ENCODE results near the gene EXOC3L2. TPM values are rescaled to one million over a fixed set of nuclear protein-coding genes. Genes with fewer than 3 reads are reported as not detected.

EXOC3L2 gene
- total RNA-seq, 1 donor from 2014 or later, result 4.0 TPM

DNA sequence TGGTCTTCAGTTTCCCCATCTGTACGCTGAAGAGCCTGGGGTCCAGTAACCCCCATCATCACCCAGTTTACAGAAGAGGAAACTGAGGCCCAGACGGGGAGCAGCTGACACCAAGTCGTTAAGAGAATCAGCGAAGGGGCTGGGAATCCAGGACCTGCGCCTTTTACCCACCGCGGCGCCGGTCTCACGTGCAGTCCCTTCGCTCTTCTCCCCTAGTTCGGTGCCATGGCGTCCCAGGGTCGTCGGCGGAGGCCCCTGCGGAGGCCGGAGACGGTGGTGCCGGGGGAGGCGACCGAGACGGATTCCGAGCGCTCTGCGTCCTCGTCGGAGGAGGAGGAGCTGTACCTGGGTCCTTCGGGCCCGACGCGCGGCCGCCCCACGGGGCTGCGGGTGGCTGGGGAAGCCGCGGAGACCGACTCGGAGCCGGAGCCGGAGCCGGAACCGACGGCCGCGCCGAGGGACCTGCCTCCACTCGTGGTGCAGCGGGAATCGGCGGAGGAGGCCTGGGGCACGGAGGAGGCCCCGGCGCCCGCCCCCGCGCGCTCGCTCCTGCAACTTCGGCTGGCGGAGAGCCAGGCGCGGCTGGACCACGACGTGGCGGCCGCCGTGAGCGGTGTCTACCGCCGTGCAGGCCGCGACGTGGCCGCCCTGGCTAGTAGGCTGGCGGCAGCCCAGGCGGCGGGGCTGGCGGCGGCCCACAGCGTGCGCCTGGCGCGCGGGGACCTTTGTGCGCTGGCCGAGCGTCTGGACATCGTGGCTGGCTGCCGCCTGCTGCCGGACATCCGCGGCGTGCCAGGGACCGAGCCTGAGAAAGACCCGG, 65.9 kb downstream of the EXOC3L2 start:
- DNase-seq, result peak; percentile 15

DNA sequence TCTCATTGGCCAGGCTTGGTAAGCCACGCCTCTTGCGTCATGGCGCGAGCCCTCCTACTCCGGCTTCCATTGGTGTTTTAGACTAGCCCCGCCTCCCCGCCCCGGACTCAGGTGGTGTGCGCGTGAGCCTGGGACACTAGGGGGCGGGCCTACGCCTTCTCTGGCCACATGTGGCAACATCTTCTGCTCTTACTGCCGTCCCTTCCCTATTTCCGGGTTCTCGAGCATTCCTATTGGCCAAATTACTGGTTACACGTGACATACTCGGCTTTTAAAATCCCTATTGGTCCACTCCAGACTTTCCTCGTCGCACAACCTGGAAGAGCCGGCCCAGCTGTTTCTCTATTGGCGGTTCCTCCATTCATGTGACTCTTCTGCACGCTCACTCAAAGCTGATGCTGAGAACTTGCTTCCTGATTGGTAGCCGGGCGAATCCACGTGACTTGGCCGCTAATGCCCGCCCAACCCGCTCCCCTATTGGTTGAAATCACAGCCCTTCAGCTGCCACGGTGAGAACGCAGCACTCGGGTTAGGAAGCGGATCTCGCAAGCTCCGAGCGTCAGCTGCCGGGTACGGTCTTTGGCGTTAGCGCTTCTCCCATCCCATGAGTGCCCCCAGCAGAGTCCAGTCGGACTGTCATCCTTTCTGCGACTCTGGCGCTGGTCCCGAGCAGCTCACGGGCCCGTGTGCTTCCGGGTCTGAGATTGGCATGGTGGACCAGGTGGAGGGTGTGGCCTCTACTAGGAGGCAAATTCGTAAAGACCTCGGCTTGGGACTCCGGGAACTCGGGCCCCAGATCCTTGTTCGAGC, 66.7 kb downstream of the EXOC3L2 start, which contains the start of gene BLOC1S3:
BLOC1S3 (plus strand) TSS at position 523 of the 810 bp plus-strand sequence. CDS start 513 bp downstream, outside the sequence.
- DNase-seq, result peak; percentile 100

DNA sequence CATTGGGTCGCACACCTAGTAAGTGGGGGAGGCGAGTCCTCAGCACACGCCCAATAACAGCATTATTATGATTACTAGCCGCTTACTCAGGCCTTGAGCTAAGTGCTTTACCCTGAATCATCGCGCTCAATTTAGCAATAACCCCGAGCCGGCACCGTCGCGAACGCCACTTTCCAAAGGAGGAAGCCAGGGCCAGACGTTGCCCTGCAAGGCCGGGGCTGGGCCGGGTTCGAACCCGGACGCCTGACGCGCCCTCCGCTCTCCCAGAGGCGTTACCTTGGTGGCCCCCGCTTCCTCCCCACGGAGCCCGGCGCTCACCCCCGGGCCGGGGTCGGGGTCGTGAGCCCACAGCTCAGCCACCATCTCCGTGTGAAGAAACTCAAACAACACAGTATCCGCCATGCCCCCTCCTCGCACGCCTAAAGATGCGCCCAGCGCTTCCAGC, 67.4 kb downstream of the EXOC3L2 start, which contains the start of gene TRAPPC6A:
TRAPPC6A (minus strand) TSS at position 421 of the 445 bp plus-strand sequence; CDS start at position 402, 19 bp downstream.
- DNase-seq, result no peak

DNA sequence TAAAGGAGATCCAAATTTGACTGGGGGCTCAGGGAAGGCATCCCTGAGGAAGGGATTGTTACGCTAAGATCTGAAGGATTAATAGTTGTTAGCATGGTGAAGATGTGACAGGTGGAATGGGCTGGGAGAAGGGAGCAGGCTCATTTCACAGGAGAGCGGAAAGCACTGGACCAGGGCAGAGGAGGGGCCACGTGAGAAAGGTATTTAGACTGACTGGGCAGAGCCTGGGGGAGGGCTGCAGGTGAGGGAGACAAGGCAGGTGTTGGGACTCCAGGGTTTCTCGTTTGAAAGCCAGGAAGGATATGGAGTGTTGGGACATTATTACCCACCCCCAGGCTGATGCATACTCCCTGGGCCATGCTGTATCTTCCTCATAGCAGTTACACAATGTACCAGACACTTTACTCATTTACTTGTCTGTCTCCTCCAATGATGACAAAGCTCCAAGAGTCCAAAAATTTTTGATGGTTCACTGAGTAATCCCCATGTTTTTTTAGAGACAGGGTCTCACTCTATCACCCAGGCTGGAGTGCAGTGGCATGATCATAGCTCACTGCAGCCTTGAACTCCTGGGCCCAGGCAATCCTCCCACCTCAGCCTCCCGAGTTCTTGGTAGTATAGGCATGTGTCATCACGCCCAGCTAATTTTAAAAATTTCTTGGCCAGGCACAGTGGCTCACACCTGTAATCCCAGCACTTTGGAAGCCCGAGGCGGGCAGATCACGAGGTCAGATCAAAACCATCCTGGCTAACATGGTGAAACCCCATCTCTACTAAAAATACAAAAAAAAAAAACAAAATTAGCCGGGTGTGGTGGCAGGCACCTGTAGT, 69.5 kb downstream of the EXOC3L2 start:
- no peak for DNase-seq

DNA sequence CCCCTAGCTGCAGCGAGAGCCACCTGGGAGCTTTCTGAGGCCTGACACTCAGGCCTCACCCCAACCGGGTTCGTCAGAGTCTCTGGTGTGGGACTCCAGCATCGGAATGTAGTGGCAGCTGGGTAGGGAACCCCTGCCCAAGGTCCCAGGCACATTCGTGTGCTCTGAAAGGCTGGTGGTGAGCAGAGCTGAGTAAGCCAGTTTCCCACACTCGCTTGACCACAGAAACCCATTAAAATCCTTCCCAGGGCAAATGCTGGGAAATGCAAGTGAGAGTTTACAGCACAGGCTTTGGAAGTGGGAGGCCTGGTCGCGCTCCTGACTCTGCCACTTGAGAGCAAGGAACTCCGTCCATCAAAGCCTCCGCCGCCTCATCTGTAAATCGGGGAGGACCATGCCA, 71.4 kb downstream of the EXOC3L2 start:
- no peak for DNase-seq

DNA sequence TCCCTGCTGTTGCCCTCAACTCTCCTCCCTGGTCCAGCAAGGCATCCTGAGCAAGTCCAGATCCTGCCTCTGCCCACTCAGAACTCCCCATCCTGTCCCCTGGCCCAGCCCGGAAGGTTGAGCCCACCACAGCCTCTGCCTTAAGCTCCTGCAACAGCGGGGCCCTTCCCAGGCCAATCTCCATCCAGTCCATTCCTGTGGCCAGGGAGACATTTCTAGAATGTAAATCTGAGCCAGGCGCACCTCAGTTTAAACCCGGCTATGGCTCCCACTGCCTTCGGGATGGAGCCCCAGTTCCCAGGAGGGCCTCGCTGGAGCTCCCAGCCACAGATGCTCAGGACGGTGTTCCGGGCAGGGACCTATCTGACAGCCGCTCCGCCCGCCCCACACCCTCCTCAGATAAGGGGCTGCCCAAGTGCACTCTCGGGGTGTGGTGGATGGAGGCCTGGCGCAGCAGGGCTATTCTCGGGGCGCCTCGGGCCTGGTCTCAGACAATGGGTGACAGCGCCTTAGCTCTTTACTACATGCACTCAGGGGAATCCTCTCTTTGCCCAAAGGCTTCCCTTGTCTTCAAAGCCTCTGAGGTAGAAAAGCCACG, 72.5 kb downstream of the EXOC3L2 start:
- no peak for DNase-seq

DNA sequence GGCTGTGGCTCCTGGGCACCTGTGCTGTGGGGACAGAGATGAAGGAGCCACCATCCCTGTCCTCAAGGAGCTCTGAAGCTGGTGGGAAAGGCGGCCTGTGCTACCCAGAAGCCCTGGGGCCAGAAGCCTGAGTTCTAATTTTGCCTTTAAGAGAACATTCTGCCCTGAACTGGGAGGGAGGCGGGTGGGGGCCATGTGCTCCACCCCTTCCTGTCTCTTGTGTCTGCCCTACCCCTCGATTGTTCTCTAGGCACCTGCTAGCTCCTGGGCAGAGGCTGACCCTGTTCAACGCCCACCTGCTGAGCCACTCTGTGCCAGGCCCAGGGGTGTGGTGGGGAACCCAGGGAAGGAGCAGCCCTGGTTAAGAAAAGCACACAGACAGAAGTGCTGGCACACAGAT, 73.0 kb downstream of the EXOC3L2 start:
- no peak for DNase-seq

DNA sequence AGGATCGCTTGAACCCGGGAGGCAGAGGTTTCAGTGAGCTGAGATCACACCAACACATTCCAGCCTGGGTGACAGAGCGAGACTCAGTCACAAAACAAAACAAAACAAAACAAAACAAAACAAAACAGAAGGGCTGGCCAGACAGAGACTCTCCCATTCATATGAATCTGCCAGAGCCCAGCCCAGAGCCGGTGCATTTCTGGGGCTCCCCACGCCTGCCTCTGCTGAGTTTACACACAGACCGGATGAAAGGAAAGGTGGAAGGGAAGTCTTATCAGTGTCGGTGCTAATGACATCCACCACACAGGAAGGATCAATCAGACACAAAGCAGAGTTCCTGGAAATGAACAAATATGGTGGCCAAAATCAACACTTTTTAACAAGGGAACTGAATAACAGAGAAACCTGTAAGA, 74.0 kb downstream of the EXOC3L2 start:
- no peak for DNase-seq

DNA sequence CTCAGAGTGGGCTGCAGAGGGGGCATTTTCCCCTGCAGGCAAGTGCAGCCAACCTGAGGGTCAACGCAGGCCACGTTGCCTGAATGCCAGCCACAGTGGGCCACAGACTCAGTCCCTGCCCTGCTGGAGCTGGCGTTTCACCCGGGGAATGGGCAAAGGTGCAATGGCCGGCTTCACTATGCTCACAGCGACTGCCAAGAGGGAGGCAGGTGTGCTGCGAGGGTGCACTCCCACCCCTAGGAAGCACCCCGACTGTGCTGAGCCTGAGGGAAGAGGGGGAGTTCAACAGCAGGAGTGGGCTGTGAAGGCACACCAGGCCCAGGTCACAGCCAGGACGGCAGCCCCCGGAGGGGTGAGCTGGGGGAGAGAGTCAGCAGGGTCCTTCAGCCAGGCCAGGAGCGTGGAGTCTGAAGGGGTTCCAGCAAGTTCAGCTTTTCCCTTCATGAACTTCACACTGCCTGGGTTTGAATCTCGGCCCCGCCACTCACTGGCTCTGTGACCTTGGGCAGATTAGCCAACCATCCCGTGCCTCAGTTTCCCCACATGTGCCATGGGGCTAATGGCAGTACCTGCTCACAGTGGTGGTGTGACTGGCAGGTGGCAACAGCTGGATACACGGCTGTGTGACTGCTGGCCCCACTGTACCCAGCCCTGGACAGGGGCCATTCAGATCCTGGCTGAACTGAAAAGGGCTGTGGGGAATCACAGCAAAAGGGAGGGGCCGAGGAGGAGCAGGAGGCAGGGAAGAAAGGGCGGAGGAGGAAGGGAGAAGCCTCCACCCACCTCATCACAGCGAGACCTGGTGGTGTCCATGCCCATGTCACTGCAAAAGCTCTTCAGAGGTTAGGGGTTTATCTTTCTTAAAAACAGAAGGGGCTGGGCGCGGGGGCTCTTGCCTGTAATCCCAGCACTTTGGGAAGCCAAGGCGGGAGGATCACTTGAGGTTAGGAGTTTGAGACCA, 74.8 kb downstream of the EXOC3L2 start:
- DNase-seq, result no peak

DNA sequence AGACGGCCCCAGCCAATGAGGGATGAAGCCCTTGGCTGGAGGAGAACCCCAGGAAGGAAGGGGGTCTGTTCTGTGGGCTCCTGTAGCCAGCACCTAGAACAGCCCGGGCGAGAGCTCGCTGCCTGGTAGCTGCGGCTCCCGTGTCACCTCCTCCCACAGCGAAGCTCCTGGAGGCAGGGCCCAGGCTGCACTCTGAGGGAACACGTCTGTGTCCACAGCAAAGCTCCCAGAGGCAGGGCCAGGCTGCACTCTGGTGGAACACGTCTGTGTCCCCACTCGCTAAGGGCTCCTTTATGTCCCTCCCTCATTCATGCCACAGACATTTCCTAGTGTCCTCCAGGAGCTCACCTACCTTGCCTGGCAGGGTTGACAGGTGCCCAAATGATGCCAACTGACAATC, 75.6 kb downstream of the EXOC3L2 start:
- DNase-seq, result no peak

DNA sequence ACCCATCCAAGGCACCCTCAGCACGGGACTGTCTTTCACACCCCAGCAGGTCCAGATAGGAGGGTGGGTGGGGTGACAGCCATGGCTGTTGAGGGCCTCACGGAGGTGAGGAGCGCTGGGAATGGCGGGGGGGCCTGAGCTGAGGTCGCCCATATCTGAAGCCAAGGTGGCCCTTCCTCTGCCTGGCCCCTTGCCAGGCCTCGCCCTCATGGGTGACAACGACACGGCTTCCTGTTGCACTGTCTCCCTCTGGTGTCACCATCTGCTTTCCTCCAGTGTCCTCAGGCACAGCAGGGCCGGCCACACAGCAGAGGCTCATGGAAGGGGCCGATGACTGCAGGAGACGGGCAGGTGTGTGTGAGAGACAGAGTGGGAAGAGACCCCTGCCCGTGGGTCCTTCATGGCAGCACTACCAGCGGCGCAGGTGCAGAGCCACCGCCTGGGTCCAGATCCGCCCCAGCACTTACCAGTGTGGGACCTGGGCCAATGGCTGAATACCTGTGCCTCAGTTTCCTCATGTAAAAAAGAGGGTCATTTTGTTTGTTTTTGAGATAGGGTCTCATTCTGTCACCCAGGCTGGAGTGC, 76.3 kb downstream of the EXOC3L2 start:
- DNase-seq, result no peak

DNA sequence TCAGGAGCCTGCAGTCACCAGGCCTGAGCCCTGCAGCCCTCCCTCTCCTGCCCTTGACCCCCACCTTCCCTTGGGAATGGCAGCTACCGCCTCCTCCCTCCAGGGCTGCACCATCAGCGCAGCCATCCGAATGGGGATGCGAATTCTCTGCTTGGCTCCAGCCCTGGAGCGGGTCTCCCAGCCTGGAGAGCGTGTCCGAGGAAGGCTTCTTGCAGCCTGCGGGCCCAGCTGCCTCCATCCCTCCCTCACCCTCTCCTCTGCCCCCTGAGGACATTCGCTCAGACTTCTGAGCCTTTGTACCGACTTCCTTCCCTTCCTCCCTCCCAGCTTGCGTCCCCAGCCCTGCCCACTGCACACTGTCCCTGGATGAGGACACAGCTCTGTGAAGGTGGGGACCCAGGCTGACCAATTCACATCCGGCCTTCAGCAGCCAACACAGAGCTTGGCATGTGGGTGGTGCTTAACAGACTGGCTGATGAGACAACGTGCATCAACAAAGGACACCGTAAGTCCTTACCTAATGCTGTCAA, 78.4 kb downstream of the EXOC3L2 start:
- peak; percentile 25 for DNase-seq

DNA sequence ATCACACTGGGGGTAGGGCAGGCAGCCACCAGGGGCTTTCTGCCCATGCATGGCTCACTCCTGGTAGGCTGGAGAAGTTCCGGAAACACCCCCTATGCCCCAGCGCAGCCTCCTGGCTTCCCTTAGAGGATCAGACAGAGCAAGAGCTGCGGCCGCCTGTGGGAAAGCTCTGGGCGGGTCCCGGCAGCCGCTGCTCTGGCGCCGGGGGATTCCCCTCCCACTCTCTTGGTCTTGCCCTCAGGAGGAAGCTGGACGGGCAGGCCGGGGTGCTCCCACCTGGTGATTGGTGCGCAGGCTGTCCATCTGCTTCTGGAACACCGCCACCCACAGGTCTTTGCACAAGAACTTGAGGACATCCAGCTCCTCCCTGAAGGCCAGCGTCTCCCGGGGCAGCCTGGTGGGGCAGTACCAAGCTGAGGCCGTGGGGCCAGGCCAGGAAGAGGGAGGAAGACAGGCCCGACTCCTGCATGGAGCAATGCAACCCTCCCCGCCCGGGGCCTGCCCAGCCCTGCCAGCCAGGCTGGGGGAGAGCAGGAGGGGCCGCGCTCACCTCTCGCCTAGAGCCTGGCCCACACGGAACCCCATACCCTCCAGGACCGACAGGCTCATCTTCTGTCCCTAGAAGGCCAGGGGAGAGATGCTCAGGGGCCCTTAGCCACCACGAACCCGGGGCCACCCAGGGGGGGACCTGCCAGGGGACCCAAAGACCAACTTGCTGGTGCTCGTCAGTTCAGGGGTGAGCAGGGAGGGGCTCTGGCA, 80.5 kb downstream of the EXOC3L2 start:
- peak; percentile 53 for DNase-seq

DNA sequence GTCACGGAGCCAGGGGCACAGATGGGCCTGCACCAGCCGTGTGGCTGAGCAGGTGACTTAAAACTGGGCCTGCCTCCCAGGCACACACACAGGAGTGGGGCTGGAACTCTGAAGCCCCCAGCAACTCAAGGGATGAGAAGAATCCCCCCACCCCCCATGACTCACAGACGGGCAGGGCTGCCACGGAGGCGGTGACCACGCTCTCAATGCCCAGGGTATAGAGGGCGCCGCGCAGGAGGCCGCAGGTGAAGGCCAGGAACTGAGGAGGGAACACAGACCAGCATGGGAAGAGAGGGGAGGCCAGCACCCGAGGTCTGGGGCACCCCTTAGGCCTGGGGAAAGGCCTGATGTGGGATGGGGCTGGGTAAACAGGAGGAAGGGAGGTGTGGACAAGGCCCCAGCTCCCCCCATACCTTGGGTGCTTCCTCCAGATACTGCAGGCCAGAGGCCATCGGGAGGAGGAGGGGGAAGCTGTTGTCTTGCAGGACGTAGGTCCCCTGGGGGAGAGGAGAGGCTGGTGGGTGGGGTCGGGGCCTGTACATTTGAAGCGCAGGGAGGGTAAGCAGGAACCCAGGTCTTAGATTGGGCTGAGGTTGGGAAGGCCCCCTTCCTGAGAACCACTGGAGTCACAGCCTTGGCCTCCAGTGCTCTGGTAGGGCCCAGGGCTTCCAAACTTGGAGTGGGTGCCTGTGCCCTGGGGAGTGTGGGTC, 81.3 kb downstream of the EXOC3L2 start:
- DNase-seq, result no peak

DNA sequence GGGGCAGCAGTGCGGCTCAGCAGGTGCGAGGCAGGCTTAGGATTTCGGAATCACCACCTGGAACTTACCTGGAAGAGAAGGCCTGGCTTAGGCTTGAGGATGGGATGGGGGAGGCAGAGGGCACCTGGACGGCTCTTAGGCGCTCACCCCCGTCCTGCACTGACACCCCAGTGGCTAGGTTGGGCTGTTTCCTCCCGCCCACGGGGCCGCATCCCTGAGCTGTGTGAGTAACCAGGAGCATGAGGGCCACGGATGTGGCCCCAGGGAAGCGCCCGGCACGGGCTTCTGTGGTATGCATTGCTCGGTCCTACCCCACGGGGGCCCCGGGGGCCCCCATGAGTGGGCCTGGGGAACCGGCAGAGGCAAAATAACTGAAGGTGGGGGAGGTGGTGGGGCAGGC, 82.1 kb downstream of the EXOC3L2 start:
- DNase-seq, result no peak

DNA sequence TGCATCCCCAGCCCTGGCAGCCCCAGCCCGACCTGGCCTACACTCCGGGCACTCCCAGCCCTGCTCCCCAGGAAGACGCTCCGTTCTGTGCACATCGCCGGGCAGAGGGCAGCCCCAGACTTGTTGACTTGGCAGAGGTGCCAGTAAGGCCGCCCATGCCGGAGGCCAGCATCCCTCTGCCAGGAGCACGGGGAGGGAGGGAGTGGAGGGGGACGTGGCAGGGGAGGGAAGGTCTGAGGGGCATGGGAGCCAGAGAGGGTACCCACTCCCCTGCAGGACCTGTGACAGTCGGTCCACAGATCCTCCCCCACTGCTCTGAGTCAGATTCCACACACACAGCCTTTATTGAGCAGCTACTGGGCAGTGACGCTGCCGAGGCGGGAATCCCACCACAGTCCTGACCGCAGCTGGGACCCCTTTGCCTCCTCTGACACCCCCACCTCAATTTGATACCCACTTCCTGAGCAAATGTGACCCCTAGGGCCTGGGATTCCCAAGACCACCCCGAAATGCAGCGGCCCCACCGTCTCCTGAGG, 82.5 kb downstream of the EXOC3L2 start:
- DNase-seq, result no peak

All from tongue (tissue), 2 donors.